ENCODE measurements around the gene TOX2.

DNA sequence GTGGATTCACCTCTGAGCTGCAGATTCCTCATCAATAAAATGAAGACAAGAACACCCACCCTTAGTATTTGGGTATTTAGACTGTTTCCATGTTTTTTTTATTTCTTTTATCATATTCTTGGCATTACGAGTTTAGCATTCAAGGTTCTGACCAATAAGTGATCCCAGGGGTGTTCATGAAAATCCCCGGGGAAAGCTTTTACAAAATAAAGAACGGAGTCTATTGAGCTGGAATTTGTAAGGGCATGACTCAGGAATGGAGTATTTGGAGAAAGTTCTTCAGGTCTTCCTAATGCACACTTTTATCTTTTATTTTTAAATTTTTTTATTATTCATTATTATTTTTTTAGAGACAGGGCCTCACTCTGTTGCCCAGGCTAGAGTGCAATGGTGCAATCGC is 19.4 kb upstream of the TOX2 start:
- TF ChIP-seq, protein P1, sequence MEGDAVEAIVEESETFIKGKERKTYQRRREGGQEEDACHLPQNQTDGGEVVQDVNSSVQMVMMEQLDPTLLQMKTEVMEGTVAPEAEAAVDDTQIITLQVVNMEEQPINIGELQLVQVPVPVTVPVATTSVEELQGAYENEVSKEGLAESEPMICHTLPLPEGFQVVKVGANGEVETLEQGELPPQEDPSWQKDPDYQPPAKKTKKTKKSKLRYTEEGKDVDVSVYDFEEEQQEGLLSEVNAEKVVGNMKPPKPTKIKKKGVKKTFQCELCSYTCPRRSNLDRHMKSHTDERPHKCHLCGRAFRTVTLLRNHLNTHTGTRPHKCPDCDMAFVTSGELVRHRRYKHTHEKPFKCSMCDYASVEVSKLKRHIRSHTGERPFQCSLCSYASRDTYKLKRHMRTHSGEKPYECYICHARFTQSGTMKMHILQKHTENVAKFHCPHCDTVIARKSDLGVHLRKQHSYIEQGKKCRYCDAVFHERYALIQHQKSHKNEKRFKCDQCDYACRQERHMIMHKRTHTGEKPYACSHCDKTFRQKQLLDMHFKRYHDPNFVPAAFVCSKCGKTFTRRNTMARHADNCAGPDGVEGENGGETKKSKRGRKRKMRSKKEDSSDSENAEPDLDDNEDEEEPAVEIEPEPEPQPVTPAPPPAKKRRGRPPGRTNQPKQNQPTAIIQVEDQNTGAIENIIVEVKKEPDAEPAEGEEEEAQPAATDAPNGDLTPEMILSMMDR (IDR thresholded peaks at IDR 0.05), result no peak
- TF ChIP-seq POLR2A (IDR thresholded peaks at IDR 0.05), result no peak

All from prostate gland (tissue), 2 donors.